EH (cell line): ENCODE data around the gene MEF2C.

ENCODE experiments used
- DNase-seq: peaks from one replicate; pipeline ENCODE4 v3.0.0-alpha.2; 2015; ENCODE audit warnings: low read depth

The MEF2C gene

DNA sequence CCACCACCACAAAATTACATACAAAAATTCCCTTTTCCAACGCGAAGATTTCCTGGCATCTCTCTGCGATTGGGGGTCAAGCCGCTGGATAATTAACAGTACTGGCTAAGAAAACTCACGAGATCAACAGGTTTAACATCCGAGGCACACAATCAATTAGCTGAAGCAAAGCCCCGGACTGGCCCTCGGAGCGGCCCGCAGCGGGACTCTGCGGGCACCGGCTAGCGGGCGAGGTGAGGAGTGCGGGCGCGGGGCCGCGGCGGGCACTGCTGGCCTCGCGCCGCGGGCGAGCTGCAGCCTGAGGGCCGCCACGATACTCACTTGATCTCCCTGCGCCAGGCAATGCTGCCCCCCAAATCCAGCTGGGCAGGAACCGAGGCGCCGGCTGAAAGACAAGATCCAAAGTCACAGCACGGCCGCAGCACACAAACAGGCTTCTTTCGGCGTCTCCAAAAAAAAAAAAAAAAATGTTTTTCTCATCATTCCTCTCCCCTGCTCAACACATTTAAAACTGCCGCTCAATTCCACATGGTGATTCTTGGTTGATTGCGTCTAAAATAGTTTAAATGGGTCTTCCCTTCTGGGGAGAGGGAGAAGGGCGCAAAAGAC lies 210.2 kb downstream of the MEF2C start:
- no peak for DNase-seq

GRCh38 chr5:88671505-88672499 lies 211.2 kb downstream of the MEF2C start:
- no peak for DNase-seq

- DNase-seq, result no peak
These were observed 211.9 kb downstream of the MEF2C start for GRCh38 chr5:88671106-88671504.

DNA sequence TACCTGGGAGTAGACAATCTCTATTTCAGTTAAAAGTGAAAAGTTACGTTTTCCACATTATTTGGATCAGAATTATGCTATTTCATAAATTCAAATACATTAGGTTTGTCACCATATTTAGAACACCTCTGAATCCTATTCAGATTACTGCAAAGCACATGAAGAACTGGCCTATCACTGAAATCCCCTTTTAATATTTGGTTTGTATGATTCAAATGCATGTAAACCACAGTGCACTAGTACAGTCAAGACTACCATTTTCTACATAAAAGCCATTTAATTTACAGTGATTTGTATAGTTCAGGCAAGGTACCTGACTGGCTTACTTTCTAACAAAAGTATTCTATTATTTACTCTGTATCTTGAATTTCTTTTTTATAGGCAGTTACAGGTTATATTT lies 212.5 kb downstream of the MEF2C start:
- DNase-seq, result no peak

DNA sequence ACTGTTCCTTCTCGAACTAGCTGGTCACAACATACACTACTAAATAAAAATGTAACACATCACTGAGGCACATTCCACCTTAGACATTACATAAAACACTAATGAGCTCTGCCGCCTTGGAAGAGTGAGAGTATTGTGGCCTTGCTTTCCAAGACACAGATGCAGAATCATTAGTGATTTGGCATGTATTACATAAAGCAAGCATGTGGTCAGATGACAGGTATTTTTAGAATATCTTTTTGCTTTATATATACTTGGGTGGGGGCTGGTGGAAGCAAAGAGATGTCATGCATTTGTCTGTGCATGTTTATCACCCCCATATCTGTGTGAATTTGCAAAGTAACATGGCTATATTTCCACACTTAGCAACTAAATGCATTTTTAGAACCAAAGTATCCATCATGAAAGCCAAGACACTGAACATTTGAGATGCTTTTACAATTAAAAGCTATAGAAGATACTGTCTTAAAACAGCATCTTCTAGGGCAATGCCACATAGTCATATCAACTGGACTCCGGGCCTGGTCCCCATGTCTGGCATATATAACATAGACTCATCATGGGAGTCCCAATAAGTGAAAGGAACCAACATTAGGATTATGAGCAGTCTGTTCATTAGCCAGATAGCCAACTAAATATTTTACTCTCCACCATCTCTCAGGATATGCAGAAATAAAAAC lies 213.5 kb downstream of the MEF2C start:
- no peak for DNase-seq

DNA sequence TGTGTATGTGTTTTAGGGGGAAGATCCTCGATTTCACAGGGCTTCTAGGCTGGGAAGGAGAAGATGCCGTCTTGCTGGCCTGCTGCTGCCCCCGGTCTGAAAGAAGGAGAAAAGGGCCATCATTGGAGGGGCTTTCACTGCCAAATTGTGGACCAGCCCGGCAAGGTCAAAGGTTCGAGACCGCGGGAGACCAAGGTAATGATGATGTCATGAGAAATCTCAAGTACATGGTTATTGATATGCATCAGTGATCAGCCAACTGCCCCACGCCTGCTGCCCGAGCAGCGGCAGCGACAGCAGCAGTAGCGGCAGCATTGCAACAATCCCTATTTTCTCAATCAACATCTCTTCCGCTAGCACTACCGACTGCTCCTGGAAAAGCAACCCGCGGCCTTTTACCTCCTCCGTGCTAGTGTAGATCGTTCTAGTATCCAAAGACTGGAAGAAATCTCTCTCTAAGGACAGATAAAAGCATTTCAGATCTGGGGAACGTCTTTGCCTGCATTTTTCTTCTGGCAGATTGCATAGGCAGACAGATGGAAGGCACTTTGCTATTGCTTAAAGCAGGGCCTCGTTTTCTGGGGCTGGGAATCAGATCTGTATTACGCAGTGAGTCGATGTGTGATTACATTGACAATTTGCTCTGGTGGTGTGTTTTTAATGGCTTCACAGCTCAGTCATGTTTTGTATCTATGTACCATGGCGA lies 215.3 kb downstream of the MEF2C start:
- no peak for DNase-seq
